GM12878 (cell line): ENCODE results near the gene KLHL1. TPM values are rescaled to one million over a fixed set of nuclear protein-coding genes. Genes with fewer than 3 reads are reported as not detected.

Source experiments
- ATAC-seq: fragments of 200-7000 bp; cut with Tn5 transposase; 3 replicates; pipeline ENCODE4 v1.9.1; 2020; ENCODE audit warnings: mild to moderate bottlenecking, moderate library complexity
- BruUV-seq: library from RNA; stranded (reverse); fragments of 400-500 nt; replicated peaks from 2 replicates; lab custom pipeline; 2021; lab: Mats Ljungman, UMichigan
- CTCF ChIA-PET: fragments of 300-600 bp; sonication (Branson Sonifier 250); formaldehyde crosslinking; extraction: SDS; loops from one replicate; lab custom pipeline; 2021; ENCODE audit warnings: inconsistent platforms; lab: Yijun Ruan, JAX
- POLR2A ChIA-PET: fragments of 350-600 bp; formaldehyde crosslinking; extraction: SDS; loops from one replicate; lab custom pipeline; 2021; ENCODE audit warnings: inconsistent platforms; lab: Charles Lee
- RAD21 ChIA-PET: fragments of 300-600 bp; sonication (Branson Sonifier 250); formaldehyde crosslinking; loops from one replicate; lab custom pipeline; 2023; ENCODE audit warnings: antibody characterized with exemption; ENCODE audit not compliant: unreplicated experiment; lab: Charles Lee
- SMC1A ChIA-PET: fragments of 300-600 bp; sonication (Branson Sonifier 250); formaldehyde crosslinking; loops from one replicate; lab custom pipeline; 2023; ENCODE audit not compliant: unreplicated experiment, uncharacterized antibody; lab: Charles Lee
- DNase-seq: peaks from one replicate; pipeline ENCODE4 v3.0.0-alpha.2; 2011; ENCODE audit warnings: low read depth, low spot score
- FAIRE-seq: peaks from 3 replicates; lab custom pipeline; 2011; peaks lifted over from hg19 to GRCh38; lab: Jason Lieb, UNC
- H2AFZ ChIP-seq: 2 replicates; pipeline ENCODE4 v1.6.0; 2011; ENCODE audit warnings: low read depth, low read length, control low read depth; ENCODE audit not compliant: control insufficient read depth
- H3K27ac ChIP-seq: 2 replicates; pipeline ENCODE4 v1.5.1; 2011; ENCODE audit warnings: control low read depth; ENCODE audit not compliant: control insufficient read depth, insufficient read depth
- H3K27me3 ChIP-seq, 2 experiments: replicated peaks in 1 of 2; 2 replicates each; pipeline versions ENCODE4 v1.6.0 to v1.6.1; 2011; ENCODE audit warnings: low read length in 1 of 2; ENCODE audit not compliant: control insufficient read depth in 2 of 2, insufficient read depth in 2 of 2
- H3K36me3 ChIP-seq, 2 experiments: 2 replicates each; pipeline ENCODE4 v1.5.1; 2011; ENCODE audit warnings: low read length in 1 of 2; ENCODE audit not compliant: control insufficient read depth in 2 of 2, insufficient read depth in 2 of 2
- H3K4me1 ChIP-seq: 2 replicates; pipeline ENCODE4 v1.6.1; 2011; ENCODE audit warnings: mild to moderate bottlenecking, low read length, moderate library complexity, mixed read lengths; ENCODE audit not compliant: control insufficient read depth, insufficient read depth
- H3K4me2 ChIP-seq: 2 replicates; pipeline ENCODE4 v1.6.0; 2011; ENCODE audit warnings: control low read depth; ENCODE audit not compliant: control insufficient read depth, insufficient read depth
- H3K4me3 ChIP-seq: fragments of 200-600 bp; sonication (generic); 2 replicates; pipeline ENCODE4 v1.5.1; 2016
- H3K79me2 ChIP-seq: 2 replicates; pipeline ENCODE4 v1.6.0; 2011; ENCODE audit warnings: low read length; ENCODE audit not compliant: control insufficient read depth, insufficient read depth
- H3K9ac ChIP-seq: 2 replicates; pipeline ENCODE4 v1.8.0; 2011; ENCODE audit warnings: low read length, control low read depth, mixed read lengths; ENCODE audit not compliant: control insufficient read depth, insufficient read depth
- H3K9me3 ChIP-seq: replicated peaks from 3 replicates; pipeline ENCODE4 v1.5.1; 2011; ENCODE audit warnings: mild to moderate bottlenecking, low read length; ENCODE audit not compliant: control insufficient read depth, insufficient read depth
- H4K20me1 ChIP-seq: 2 replicates; pipeline ENCODE4 v1.6.0; 2011; ENCODE audit not compliant: control insufficient read depth, insufficient read depth
- ATF7 ChIP-seq: fragments of 450-650 bp; IDR thresholded peaks from 2 replicates; pipeline ENCODE4 v1.6.1; 2016; ENCODE audit warnings: low read depth, mild to moderate bottlenecking
- HDAC2 ChIP-seq: fragments of 200-600 bp; sonication (generic); IDR thresholded peaks from 2 replicates; pipeline ENCODE4 v1.6.1; 2017
- NFXL1 ChIP-seq: fragments of 450-650 bp; IDR thresholded peaks from 2 replicates; pipeline ENCODE4 v1.6.1; 2017; ENCODE audit warnings: antibody characterized with exemption, mild to moderate bottlenecking, borderline replicate concordance
- PML ChIP-seq: IDR thresholded peaks from 2 replicates; pipeline ENCODE4 v1.6.1; 2012; ENCODE audit warnings: low read length, inconsistent platforms
- POLR2AphosphoS2 ChIP-seq: IDR thresholded peaks from 2 replicates; pipeline ENCODE4 v1.6.1; 2011; ENCODE audit warnings: low read depth, mild to moderate bottlenecking, low read length, improper control_type of control experiment, moderate library complexity
- RCOR1 ChIP-seq: conservative IDR thresholded peaks from 2 replicates; pipeline ENCODE4 v1.6.1; 2012; ENCODE audit warnings: low read depth, low read length, improper control_type of control experiment
- SMAD1 ChIP-seq: fragments of 450-650 bp; IDR thresholded peaks from 2 replicates; pipeline ENCODE4 v1.6.1; 2018; ENCODE audit warnings: mild to moderate bottlenecking, low read depth; ENCODE audit not compliant: partially characterized antibody
- STAT3 ChIP-seq: IDR thresholded peaks from 2 replicates; pipeline ENCODE4 v1.6.1; 2011; ENCODE audit warnings: low read depth, low read length, improper control_type of control experiment
- ZBED1 ChIP-seq: IDR thresholded peaks from 2 replicates; pipeline ENCODE4 v1.6.1; 2016; ENCODE audit warnings: borderline replicate concordance
- WGBS: methylation state at CpG from one replicate; pipeline ENCODE4 v1.1.6; 2016; ENCODE audit warnings: low lambda C conversion rate; ENCODE audit not compliant: insufficient replicate concordance, insufficient coverage; ENCODE audit errors: missing lambda C conversion rate; 5-methylcytosine and 5-hydroxymethylcytosine counted together
- in situ Hi-C: fragments of 300-500 bp; cut with MboI; formaldehyde crosslinking; loops from 9 replicates; pipeline ENCODE4 v1.14.3; 2018; ENCODE audit warnings: mixed read lengths
- intact Hi-C: fragments of 100-400 bp; cut with micrococcal nuclease; formaldehyde crosslinking; loops from one replicate; pipeline ENCODE4 v1.14.2; 2022; ENCODE audit not compliant: unreplicated experiment
- polyA plus RNA-seq, 11 experiments: library from polyadenylated mRNA; depleted of rRNA in 4 of 11; unstranded in 6 of 11; stranded (reverse) in 5 of 11; fragments of >200 nt; fragmentation: Nextera tagmentation in 4 of 11; fragmentation: Illumina TruSeq in 1 of 11; extraction: Ambion mirVana in 4 of 11; extraction: Trizol in 1 of 11; gene quantifications; 1 replicate in 1 of 11; 2 replicates in 10 of 11; pipeline versions ENCODE4 v1.2.1 to v1.2.3, GENCODE V29; 2011 to 2016; ENCODE audit warnings: inconsistent platforms in 2 of 11, missing spikeins in 2 of 11, low read depth in 1 of 11
- total RNA-seq, 4 experiments: library from RNA; depleted of rRNA in 3 of 4; stranded (reverse); fragments of >200 nt in 3 of 4; fragmentation: Illumina TruSeq in 1 of 4; extraction: Trizol in 1 of 4; gene quantifications; 2 replicates each; pipeline versions ENCODE4 v1.2.1 to v1.2.3, GENCODE V29; 2013 to 2021
- TF ChIP-seq, protein P1 (sequence below): fragments of 450-650 bp; IDR thresholded peaks from 2 replicates; pipeline ENCODE4 v1.6.1; 2017; ENCODE audit warnings: borderline replicate concordance

The KLHL1 gene
- total and polyA plus RNA-seq, 10 of the 15 experiments (the other 5 are each of a cell fraction or from before 2014, with no cell fraction given), result 0.02 to 0.13 (median 0.05) TPM; not detected in 2

DNA sequence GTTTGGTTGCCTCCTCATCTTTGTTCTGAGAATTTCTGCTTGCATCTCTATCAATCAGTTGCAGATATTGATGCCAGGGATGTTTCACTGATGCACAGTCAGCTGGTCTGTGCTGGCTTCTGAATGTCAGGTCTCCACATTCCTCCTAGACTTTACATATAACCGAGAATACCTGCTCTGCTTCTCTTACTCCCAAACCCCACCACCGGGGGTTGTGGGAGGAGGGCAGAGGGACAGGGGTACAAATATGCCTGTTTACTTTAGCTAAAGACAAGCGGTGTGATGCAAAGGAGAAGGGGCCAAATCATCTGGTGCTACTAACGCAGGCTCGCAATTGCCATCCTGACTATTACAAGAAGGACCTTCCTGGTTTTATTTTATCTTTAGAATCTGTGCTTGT is 17.4 kb upstream of the KLHL1 start:
- no peaks in the 10 kb centered on the region for H3K79me2 ChIP-seq
- H4K20me1 ChIP-seq, result no peaks in the 10 kb centered on the region
- no peaks in the 10 kb centered on the region for H3K36me3 ChIP-seq
- H3K4me1 ChIP-seq, result no peaks in the 10 kb centered on the region
- ChIA-PET POLR2A (no interaction called here), RAD21 (no interaction called here), SMC1A (interaction anchor here (0.7 kb wide), 1 partner anchor 34 kb away, joined by 3 read pairs; no protein-coding TSS in a partner anchor), CTCF (no interaction called here)
- H3K9ac ChIP-seq, result no peak overlapping the region
- intact Hi-C loops (no loop called here), in situ Hi-C loops (no loop called here)
- no peaks in the 10 kb centered on the region for H3K9me3 ChIP-seq
- H3K27me3 ChIP-seq, result no peaks in the 10 kb centered on the region
- DNase-seq (no peak), FAIRE-seq (no peak), ATAC-seq (no peak)
- no TSS peak for BruUV-seq
- no peak overlapping the region for H3K4me2 ChIP-seq
- no peak overlapping the region for H3K4me3 ChIP-seq
- 52% methylated on average over 5 of the region's 5 CpGs for WGBS
- TF ChIP-seq ATF7 (no peak), SMAD1 (no peak), STAT3 (no peak), NFXL1 (no peak), ZBED1 (no peak), RCOR1 (no peak), POLR2AphosphoS2 (no peak), HDAC2 (no peak), PML (no peak)
- TF ChIP-seq, protein P1, sequence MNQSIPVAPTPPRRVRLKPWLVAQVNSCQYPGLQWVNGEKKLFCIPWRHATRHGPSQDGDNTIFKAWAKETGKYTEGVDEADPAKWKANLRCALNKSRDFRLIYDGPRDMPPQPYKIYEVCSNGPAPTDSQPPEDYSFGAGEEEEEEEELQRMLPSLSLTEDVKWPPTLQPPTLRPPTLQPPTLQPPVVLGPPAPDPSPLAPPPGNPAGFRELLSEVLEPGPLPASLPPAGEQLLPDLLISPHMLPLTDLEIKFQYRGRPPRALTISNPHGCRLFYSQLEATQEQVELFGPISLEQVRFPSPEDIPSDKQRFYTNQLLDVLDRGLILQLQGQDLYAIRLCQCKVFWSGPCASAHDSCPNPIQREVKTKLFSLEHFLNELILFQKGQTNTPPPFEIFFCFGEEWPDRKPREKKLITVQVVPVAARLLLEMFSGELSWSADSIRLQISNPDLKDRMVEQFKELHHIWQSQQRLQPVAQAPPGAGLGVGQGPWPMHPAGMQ, result no peak
- H3K27ac ChIP-seq, result no peak overlapping the region
- no peak overlapping the region for H2AFZ ChIP-seq
